Hepatocyte (in vitro differentiated cells): Measurements from ENCODE around the gene OR8S1.
"Not testable (repeated sequence)": the region's sequence is repeated elsewhere in the genome, so short reads cannot be mapped to it uniquely, and the experiment has no call there.

Source experiments
- CTCF ChIP-seq: fragments of 200-600 bp; sonication (generic); IDR thresholded peaks from 2 replicates; pipeline ENCODE4 v1.5.1; 2016; ENCODE audit warnings: antibody characterized with exemption, mild to moderate bottlenecking; ENCODE audit not compliant: poor library complexity
- EZH2 ChIP-seq: fragments of 200-600 bp; sonication (generic); IDR thresholded peaks from 2 replicates; pipeline ENCODE4 v1.6.1; 2016; ENCODE audit warnings: antibody characterized with exemption, mild to moderate bottlenecking, borderline replicate concordance

GRCh38 chr12:48500281-48500680 lies 25.2 kb upstream of the OR8S1 start:
- TF ChIP-seq CTCF, EZH2: not testable (repeated sequence)
